ENCODE results near the gene JMJD4.

- no peak for TF ChIP-seq CTCF (optimal IDR thresholded peaks at IDR 0.05 in 1 of 3, IDR thresholded peaks at IDR 0.05 in 1 of 3, conservative IDR thresholded peaks at IDR 0.05 in 1 of 3; ENCODE audit: extremely low read depth in 1 of 3, insufficient read depth in 2 of 3, low read length in 3 of 3)
- TF ChIP-seq EZH2 (IDR thresholded peaks at IDR 0.05; ENCODE audit: low read length) = no peak
Measured at GRCh38 chr1:227736814-227737432, 1.8 kb upstream of the JMJD4 start.
